ENCODE results near the gene RNF145.

Gene RNF145, protein sequence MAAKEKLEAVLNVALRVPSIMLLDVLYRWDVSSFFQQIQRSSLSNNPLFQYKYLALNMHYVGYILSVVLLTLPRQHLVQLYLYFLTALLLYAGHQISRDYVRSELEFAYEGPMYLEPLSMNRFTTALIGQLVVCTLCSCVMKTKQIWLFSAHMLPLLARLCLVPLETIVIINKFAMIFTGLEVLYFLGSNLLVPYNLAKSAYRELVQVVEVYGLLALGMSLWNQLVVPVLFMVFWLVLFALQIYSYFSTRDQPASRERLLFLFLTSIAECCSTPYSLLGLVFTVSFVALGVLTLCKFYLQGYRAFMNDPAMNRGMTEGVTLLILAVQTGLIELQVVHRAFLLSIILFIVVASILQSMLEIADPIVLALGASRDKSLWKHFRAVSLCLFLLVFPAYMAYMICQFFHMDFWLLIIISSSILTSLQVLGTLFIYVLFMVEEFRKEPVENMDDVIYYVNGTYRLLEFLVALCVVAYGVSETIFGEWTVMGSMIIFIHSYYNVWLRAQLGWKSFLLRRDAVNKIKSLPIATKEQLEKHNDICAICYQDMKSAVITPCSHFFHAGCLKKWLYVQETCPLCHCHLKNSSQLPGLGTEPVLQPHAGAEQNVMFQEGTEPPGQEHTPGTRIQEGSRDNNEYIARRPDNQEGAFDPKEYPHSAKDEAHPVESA

DNA sequence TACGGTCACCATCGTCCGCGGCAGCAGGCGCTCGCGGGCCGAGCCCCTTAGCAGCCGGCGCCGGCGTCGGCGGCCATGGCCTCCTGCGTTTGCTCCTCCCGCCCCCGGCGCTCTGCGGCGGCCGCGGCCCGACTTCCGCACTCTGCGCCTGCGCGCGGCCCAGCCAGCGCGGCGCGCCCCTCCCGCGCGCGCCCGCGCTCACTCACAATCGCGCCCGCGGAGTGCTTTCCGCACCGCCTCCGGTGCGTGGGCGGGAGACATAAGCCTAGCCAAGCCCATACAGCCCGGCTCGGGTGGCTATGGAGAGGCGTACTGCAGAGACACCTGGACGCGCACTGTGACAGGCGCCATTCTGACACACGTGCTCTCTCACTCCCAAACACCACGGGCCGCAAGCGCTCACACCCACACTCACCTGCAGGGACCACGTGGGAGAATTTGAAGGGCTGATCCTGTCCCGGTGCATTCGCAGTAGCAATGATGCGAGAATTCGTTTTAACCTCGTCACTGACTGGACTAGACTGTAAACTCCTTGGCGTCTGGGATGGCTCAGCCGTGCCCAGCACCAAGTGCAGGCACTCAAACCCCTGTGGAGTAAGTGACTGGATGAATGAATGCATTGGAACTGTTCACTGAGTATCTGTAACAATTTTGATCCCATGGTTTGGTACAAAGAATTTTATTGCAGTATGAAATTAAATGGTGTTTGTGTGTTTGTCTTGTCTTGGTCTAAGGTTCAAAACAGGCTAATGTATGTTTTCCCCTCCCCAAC, at the start of gene RNF145:
Gene RNF145 (minus strand): TSS at position 116 of the 772 bp plus-strand sequence. CDS start 5,936 bp downstream, outside the sequence.
- Histone ChIP-seq H3K4me3 (ENCODE audit: low read length) (peak within 1 kb of the TSS; percentile 86), H3K9me3 (ENCODE audit: insufficient read depth, low read depth, low read length) (no peaks in the 10 kb centered on the region), H3K27me3 (ENCODE audit: insufficient read depth, low read length) (peaks cover 12% of the 10 kb centered on the region), H3K9ac (ENCODE audit: low read depth, low read length) (peak within 1 kb of the TSS; percentile 85; the same call in 1 of the 2 replicates), H3K36me3 (ENCODE audit: insufficient read depth, low read depth, low read length) (no peaks in the 10 kb centered on the region), H3K27ac (ENCODE audit: low read length) (no peak within 1 kb of the TSS), H3K4me1 (ENCODE audit: insufficient read depth, low read length) (peaks cover 16% of the 10 kb centered on the region; the same call in 1 of the 2 replicates)

DNA sequence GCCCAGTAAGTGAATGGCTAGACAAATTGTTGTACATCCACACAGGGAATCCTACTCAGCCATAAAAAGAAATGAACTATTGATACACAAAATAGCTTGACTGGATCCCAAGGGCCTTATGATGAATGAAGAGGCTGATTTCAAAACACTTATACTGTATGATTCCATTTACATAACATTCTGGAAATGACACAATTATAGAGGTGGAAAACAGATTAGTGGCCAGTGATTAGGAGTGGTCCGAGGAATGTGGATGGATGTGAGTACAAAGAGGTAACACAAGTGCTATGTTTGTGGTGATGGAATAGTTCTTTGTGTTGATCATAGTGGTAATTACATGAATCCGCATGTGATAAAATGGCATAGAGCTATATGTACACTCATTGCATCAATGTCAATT, 49.0 kb upstream of the RNF145 start:
- no peak overlapping the region for H3K4me3 ChIP-seq (ENCODE audit: low read length)
- H3K9me3 ChIP-seq (ENCODE audit: insufficient read depth, low read depth, low read length) = no peaks in the 10 kb centered on the region
- peaks cover 48% of the 10 kb centered on the region for H3K27me3 ChIP-seq (ENCODE audit: insufficient read depth, low read length)

DNA sequence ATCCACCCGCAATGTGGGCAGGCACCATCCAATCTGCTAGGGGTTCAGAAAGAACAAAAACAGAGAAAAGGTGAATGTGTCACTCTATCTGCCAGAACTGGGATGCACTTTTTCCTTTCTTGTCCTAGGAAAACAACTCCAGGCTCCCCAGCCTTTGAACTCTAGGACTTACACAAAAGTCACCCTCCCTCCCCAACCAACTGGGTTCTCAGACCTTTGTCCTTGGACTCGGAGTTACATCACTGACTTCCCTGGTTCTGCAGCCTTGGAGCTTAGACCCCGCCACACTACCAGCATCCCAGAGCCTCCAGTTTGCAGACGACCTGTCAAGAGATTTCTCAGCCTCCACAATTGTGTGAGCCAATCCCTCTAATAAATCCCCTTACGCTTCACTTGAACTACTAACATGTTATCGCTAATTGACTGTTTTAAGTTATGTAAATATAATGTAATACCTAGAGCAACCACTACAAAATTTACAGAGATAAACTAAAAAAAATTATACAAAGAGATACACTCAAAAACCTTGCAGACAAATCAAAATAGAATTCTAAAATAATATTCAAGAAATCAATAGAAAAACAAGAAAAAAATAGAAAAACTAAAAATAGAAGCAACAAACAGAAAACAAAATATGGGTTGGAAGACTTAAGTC, 48.4 kb upstream of the RNF145 start:
- H3K36me3 ChIP-seq (ENCODE audit: insufficient read depth, low read depth, low read length) = no peaks in the 10 kb centered on the region
- H3K4me1 ChIP-seq (ENCODE audit: insufficient read depth, low read length) = no peaks in the 10 kb centered on the region
- peaks cover 48% of the 10 kb centered on the region for H3K27me3 ChIP-seq (ENCODE audit: insufficient read depth, low read length)
- no peak overlapping the region for H3K4me3 ChIP-seq (ENCODE audit: low read length)
- no peak overlapping the region for H3K27ac ChIP-seq (ENCODE audit: low read length)
- H3K9me3 ChIP-seq (ENCODE audit: insufficient read depth, low read depth, low read length) = no peaks in the 10 kb centered on the region
- H3K9ac ChIP-seq (ENCODE audit: low read depth, low read length) = no peak overlapping the region

More for the DNA sequence above, 49.0 kb upstream of the RNF145 start:
- H3K36me3 ChIP-seq (ENCODE audit: insufficient read depth, low read depth, low read length) = no peaks in the 10 kb centered on the region
- no peaks in the 10 kb centered on the region for H3K4me1 ChIP-seq (ENCODE audit: insufficient read depth, low read length)
- no peak overlapping the region for H3K27ac ChIP-seq (ENCODE audit: low read length)
- no peak overlapping the region for H3K9ac ChIP-seq (ENCODE audit: low read depth, low read length)

DNA sequence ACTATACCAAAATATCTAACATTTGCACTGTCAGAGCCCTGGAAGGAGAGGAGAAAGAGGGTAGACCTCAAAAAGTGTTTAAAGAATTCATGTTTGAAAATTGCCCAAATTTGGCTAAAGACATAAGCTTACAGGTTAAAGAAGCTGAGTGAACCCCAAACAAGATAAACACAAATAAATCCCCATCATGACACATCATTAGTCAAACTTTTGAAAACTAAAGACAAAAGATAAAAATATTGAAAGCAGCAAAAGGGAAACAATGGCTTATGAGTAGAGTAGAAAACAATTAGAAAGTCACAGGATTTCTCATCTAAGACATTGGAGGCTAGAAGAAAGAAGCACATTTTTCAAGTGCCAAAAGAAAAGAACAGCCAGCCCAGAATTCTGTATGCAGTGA, 47.7 kb upstream of the RNF145 start:
- Histone ChIP-seq H3K4me1 (ENCODE audit: insufficient read depth, low read length) (no peaks in the 10 kb centered on the region), H3K9me3 (ENCODE audit: insufficient read depth, low read depth, low read length) (no peaks in the 10 kb centered on the region), H3K36me3 (ENCODE audit: insufficient read depth, low read depth, low read length) (no peaks in the 10 kb centered on the region), H3K27me3 (ENCODE audit: insufficient read depth, low read length) (peaks cover 48% of the 10 kb centered on the region), H3K4me3 (ENCODE audit: low read length) (no peak overlapping the region), H3K9ac (ENCODE audit: low read depth, low read length) (no peak overlapping the region), H3K27ac (ENCODE audit: low read length) (no peak overlapping the region)

DNA sequence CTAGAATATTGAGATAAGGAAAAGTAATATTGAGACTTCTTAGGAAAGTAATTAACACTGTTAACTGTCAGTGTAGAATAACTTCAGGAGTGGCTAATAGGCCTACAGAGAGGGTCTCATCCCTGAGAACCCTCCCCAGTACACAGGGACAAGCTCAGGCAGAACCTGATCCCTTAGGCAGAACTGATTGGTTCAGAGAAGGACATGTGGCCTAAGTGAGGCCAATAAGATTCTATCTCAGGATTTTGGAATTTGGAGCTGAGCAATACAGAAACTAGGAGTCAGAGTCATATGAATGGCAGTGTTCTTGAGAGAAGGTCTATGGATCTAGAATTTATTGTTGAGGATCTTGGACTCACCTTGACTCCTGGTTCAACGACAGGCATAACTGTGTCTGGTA, 42.8 kb upstream of the RNF145 start:
- Histone ChIP-seq H3K4me3 (ENCODE audit: low read length) (no peak overlapping the region), H3K4me1 (ENCODE audit: insufficient read depth, low read length) (no peaks in the 10 kb centered on the region), H3K36me3 (ENCODE audit: insufficient read depth, low read depth, low read length) (no peaks in the 10 kb centered on the region), H3K9ac (ENCODE audit: low read depth, low read length) (no peak overlapping the region), H3K9me3 (ENCODE audit: insufficient read depth, low read depth, low read length) (no peaks in the 10 kb centered on the region), H3K27ac (ENCODE audit: low read length) (no peak overlapping the region), H3K27me3 (ENCODE audit: insufficient read depth, low read length) (peaks cover 28% of the 10 kb centered on the region; the same call in 1 of the 2 replicates)

DNA sequence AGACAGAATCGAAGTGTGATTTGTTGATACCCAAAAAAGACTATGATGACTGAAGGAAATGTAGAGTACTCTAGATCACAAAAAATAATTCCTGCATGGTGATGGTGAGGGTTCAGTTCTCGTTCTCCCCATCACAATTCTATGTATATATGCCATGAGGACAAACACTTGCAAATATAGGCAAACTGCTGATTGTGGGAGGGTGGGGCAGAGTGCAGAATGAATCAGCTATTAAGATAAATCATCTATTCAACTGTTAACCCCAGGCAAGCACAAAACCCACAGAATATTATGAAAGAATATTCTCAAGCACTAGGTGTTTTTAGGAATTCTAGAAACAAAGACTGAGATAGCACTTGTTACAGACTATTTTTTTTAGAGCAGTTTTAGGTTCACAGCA, 39.8 kb upstream of the RNF145 start:
- Histone ChIP-seq H3K36me3 (ENCODE audit: insufficient read depth, low read depth, low read length) (no peaks in the 10 kb centered on the region), H3K9me3 (ENCODE audit: insufficient read depth, low read depth, low read length) (no peaks in the 10 kb centered on the region), H3K4me3 (ENCODE audit: low read length) (no peak overlapping the region), H3K27me3 (ENCODE audit: insufficient read depth, low read length) (peaks cover 8% of the 10 kb centered on the region; the same call in 1 of the 2 replicates), H3K27ac (ENCODE audit: low read length) (no peak overlapping the region), H3K9ac (ENCODE audit: low read depth, low read length) (no peak overlapping the region), H3K4me1 (ENCODE audit: insufficient read depth, low read length) (no peaks in the 10 kb centered on the region)

DNA sequence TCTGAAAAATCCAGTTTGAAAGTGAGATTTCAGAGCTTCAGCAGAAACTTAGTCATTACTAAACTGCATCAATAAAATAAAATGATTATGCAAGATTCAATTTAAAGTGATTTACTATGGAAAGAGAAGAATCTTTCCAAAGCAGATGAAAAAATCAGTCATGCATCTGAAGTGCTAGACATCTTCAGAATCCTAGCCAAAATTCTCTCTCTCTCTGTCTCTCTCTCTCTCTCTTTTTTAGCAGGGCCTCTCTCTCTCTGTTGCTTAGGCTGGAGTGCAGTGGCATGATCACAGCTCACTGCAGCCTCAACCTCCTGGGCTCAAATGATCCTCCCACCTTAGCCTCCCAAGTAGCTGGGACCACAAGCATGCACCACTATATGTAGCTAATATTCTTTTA, 35.5 kb upstream of the RNF145 start:
- H3K27me3 ChIP-seq (ENCODE audit: insufficient read depth, low read length) = peaks cover 7% of the 10 kb centered on the region; the same call in 1 of the 2 replicates
- H3K9ac ChIP-seq (ENCODE audit: low read depth, low read length) = no peak overlapping the region
- H3K9me3 ChIP-seq (ENCODE audit: insufficient read depth, low read depth, low read length) = no peaks in the 10 kb centered on the region
- no peaks in the 10 kb centered on the region for H3K4me1 ChIP-seq (ENCODE audit: insufficient read depth, low read length)
- H3K36me3 ChIP-seq (ENCODE audit: insufficient read depth, low read depth, low read length) = no peaks in the 10 kb centered on the region
- H3K27ac ChIP-seq (ENCODE audit: low read length) = no peak overlapping the region
- no peak overlapping the region for H3K4me3 ChIP-seq (ENCODE audit: low read length)

DNA sequence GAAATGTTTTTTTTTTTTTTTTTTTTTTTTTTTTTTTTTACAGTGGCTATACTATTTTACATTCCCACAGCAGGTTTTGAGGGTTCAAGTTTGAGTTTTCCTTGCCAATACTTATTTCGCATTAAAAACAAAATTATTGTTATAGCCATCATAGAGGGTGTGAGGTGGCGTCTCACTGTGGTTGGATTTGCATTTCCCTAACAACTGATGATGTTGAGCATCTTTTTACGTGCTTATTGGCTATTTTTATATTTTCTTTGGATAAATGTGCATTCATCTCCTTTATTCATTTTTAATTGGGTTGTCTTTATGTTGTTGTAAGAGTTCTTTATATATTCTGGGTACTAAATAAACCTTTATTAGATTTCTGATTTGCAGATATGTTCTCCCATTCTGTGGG, 34.8 kb upstream of the RNF145 start:
- Histone ChIP-seq H3K4me1 (ENCODE audit: insufficient read depth, low read length) (no peaks in the 10 kb centered on the region), H3K27ac (ENCODE audit: low read length) (no peak overlapping the region), H3K4me3 (ENCODE audit: low read length) (no peak overlapping the region), H3K36me3 (ENCODE audit: insufficient read depth, low read depth, low read length) (no peaks in the 10 kb centered on the region), H3K9ac (ENCODE audit: low read depth, low read length) (no peak overlapping the region), H3K27me3 (ENCODE audit: insufficient read depth, low read length) (peaks cover 7% of the 10 kb centered on the region; the same call in 1 of the 2 replicates), H3K9me3 (ENCODE audit: insufficient read depth, low read depth, low read length) (no peaks in the 10 kb centered on the region)

DNA sequence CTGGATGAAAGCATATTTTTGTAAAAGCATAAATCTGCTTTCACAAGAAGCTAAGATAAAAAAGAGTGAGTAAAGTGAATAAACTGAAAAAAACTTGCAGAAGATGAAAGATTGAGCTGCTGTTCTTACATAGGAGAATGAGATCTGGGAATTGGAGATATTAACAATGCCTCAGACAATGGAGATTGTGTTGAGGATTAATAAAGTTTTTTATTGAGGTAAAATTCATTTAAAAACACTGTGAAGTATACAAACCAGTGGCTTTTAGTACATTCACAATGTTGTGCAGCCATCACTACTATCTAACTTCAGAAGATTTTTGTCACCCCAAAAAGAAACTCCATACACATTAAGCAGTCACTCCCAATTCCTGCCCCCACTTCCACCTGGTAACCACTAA, 34.0 kb upstream of the RNF145 start:
- no peaks in the 10 kb centered on the region for H3K9me3 ChIP-seq (ENCODE audit: insufficient read depth, low read depth, low read length)
- H3K4me3 ChIP-seq (ENCODE audit: low read length) = no peak overlapping the region
- no peaks in the 10 kb centered on the region for H3K36me3 ChIP-seq (ENCODE audit: insufficient read depth, low read depth, low read length)
- H3K27ac ChIP-seq (ENCODE audit: low read length) = no peak overlapping the region
- no peak overlapping the region for H3K9ac ChIP-seq (ENCODE audit: low read depth, low read length)
- no peaks in the 10 kb centered on the region for H3K4me1 ChIP-seq (ENCODE audit: insufficient read depth, low read length)
- H3K27me3 ChIP-seq (ENCODE audit: insufficient read depth, low read length) = peaks cover 7% of the 10 kb centered on the region; the same call in 1 of the 2 replicates

DNA sequence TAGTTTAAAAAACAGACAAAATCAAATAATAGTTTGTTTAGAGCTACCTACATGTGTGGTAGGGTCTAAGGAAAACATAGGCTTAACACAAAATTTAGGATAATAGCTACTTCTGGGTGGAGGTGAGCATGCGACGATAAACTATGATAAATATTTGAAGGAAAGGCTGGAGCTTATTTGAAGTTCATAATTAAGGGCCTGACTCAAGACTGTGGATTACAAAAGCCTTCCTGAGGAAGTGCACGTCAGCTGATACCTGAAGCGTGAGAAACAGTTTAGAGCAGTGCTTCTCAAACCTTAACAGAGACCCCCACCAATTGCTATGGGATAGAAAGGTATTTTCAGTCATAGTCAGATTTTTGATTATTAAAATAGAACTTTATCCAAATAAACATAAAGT, 33.3 kb upstream of the RNF145 start:
- no peaks in the 10 kb centered on the region for H3K9me3 ChIP-seq (ENCODE audit: insufficient read depth, low read depth, low read length)
- no peak overlapping the region for H3K9ac ChIP-seq (ENCODE audit: low read depth, low read length)
- H3K27ac ChIP-seq (ENCODE audit: low read length) = no peak overlapping the region
- no peaks in the 10 kb centered on the region for H3K4me1 ChIP-seq (ENCODE audit: insufficient read depth, low read length)
- no peaks in the 10 kb centered on the region for H3K36me3 ChIP-seq (ENCODE audit: insufficient read depth, low read depth, low read length)
- H3K4me3 ChIP-seq (ENCODE audit: low read length) = no peak overlapping the region
- peaks cover 7% of the 10 kb centered on the region; the same call in 1 of the 2 replicates for H3K27me3 ChIP-seq (ENCODE audit: insufficient read depth, low read length)

DNA sequence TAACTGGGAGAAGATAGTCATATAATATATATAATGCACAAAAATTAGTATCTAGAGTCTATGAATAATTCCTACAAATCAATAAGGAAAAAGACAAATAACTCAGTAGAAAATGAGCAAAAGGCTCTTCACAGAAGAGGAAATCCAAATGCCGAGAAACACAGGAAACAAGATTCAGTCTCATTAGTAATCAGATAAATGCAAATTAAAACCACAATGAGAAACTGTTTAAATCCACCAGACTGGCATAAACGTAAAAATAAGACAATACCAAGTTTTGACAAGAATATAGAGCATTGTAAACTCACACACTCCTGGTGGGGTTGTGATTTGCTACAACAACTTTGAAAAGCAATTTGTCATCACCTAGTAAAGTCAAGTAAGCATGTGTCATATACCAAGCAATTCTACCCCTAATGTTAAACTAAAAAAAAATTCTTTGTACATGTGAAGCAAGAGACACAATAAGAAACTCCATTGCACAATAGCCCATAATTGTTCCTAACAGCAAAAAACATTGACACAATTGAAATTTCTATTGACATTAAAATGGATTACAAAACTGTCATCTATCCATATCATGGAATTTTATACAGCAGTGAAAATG, 32.7 kb upstream of the RNF145 start:
- Histone ChIP-seq H3K4me1 (ENCODE audit: insufficient read depth, low read length) (no peaks in the 10 kb centered on the region), H3K36me3 (ENCODE audit: insufficient read depth, low read depth, low read length) (no peaks in the 10 kb centered on the region), H3K27ac (ENCODE audit: low read length) (no peak overlapping the region), H3K9ac (ENCODE audit: low read depth, low read length) (no peak overlapping the region), H3K9me3 (ENCODE audit: insufficient read depth, low read depth, low read length) (no peaks in the 10 kb centered on the region), H3K27me3 (ENCODE audit: insufficient read depth, low read length) (peaks cover 7% of the 10 kb centered on the region; the same call in 1 of the 2 replicates), H3K4me3 (ENCODE audit: low read length) (no peak overlapping the region)

All from iPS-20b (cell line).